Heart left ventricle (tissue), 13 donors: Measurements from ENCODE around the gene RUNX3.

Experiments
- POLR2A ChIP-seq, 2 donors: fragments of 450-650 bp; IDR thresholded peaks; one replicate each; pipeline ENCODE4 v1.6.1; 2017; ENCODE audit warnings: antibody characterized with exemption in 2 of 2, mild to moderate bottlenecking in 2 of 2, moderate library complexity in 2 of 2
- TF ChIP-seq, protein P1 (sequence below), 12 donors: fragments of 200-600 bp; sonication (generic) in 4 of 12; IDR thresholded peaks; one replicate each; pipeline versions ENCODE4 v1.5.0 to v1.8.0; 2018 to 2022; ENCODE audit warnings: antibody characterized with exemption in 12 of 12, mild to moderate bottlenecking in 5 of 12
- donor health status: ischemic (EF 13 %, LVEDD 7.1; RV severe dilation, severe dysfunction).
- donor health status: DM: no; HTN: yes; CAD: no.
- donor health status: DM: no; HTN: no; CAD: no.
- donor health status: ischemic (EF 25% LVEDD 6.9; RV normal size, moderate dysfunction).
- donor health status: ischemic (EF 25% LVEDD 5.7; RV mildly dilated, moderate dysfunction).
- donor health status: ischemic (EF 35%, LVEDD 5.7; RV mildly dilated, moderate dysfunction).
- donor health status: nonischemic (EF 11% LVEDD 7.7; RV severe dilation, severe dysfunction).
- donor health status: DM: yes; HTN: yes; CAD: no.
- donor health status: PGD.
- donor health status: ischemic (EF 29% LVEDD 5.4; RV normal size, mild dysfunction).
- donor health status: nonischemic (EF 23%, LVEDD 6.1; RV moderate dilation, normal function).

DNA sequence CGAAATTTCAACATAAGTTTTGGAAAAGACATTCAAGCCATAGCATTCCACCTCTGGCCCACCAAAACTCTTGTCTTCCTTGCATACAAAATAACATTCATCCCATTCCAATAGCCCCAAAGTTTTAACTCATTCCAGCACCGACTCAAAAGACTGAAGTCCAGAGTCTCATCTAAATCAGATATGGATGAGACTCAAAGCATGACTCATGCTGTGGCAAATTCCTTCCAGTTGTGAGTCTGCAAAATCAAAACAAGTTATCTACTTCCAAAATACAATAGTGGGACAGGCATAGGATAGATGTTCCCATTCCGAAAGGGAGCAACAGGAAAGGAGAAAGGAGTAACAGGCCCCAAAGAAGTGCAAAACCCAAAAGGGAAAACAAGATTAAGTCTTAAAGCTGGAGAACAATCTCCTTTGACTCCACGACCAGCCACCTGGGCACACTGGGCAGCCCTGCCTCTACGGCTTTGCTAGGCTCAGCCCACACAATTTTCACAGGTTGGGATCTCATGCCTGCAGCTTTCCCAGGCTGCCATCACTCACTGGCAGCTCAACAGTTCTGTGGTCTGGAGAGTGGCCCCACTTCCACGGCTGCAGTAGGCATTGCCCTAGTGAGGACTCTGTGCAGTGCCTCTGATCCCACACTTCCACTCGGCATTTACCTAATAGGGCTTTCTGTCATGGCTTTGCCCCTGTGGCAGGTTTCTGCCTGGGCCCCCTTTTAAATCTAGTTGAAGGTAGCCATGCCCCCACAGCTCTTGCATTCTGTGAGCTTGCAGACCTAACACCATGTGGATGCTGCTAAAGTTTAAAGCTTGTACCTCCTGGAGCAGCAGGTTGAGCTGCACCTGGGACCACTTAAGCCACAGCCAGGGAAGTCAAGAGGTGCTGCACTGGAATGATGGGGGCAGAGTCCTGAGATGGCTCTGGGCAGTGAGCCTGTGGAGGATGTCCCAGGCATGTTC lies 51.0 kb downstream of the RUNX3 start:
- TF ChIP-seq, protein P1, sequence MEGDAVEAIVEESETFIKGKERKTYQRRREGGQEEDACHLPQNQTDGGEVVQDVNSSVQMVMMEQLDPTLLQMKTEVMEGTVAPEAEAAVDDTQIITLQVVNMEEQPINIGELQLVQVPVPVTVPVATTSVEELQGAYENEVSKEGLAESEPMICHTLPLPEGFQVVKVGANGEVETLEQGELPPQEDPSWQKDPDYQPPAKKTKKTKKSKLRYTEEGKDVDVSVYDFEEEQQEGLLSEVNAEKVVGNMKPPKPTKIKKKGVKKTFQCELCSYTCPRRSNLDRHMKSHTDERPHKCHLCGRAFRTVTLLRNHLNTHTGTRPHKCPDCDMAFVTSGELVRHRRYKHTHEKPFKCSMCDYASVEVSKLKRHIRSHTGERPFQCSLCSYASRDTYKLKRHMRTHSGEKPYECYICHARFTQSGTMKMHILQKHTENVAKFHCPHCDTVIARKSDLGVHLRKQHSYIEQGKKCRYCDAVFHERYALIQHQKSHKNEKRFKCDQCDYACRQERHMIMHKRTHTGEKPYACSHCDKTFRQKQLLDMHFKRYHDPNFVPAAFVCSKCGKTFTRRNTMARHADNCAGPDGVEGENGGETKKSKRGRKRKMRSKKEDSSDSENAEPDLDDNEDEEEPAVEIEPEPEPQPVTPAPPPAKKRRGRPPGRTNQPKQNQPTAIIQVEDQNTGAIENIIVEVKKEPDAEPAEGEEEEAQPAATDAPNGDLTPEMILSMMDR (IDR thresholded peaks at IDR 0.05), result no peak
- no peak for TF ChIP-seq POLR2A (IDR thresholded peaks at IDR 0.05)
